Left ventricle myocardium inferior (tissue), 1 donor: ENCODE measurements around the gene OLAH. TPM values are rescaled to one million over a fixed set of nuclear protein-coding genes. Genes with fewer than 3 reads are reported as not detected.

Experiments
- DNase-seq: peaks from one replicate; pipeline ENCODE4 v3.0.0-alpha.2; 2020
- H3K27ac ChIP-seq: fragments of 200-600 bp; replicated peaks from 2 replicates; pipeline ENCODE4 v1.8.0; 2021
- H3K27me3 ChIP-seq: fragments of 200-600 bp; 2 replicates; pipeline ENCODE4 v1.8.0; 2021; ENCODE audit warnings: low read depth
- H3K36me3 ChIP-seq: fragments of 200-600 bp; 2 replicates; pipeline ENCODE4 v1.8.0; 2021
- H3K4me1 ChIP-seq: fragments of 200-600 bp; 2 replicates; pipeline ENCODE4 v1.8.0; 2021
- H3K4me3 ChIP-seq: fragments of 200-600 bp; 2 replicates; pipeline ENCODE4 v1.8.0; 2021; ENCODE audit warnings: mild to moderate bottlenecking, moderate library complexity
- H3K9me3 ChIP-seq: fragments of 200-600 bp; replicated peaks from 2 replicates; pipeline ENCODE4 v1.8.0; 2021
- intact Hi-C: fragments of 100-400 bp; cut with micrococcal nuclease; formaldehyde crosslinking; loops from one replicate; pipeline ENCODE4 v1.11.0; 2022
- total RNA-seq: library from RNA; stranded (reverse); fragmentation: NEBNext Ultra II Directional; extraction: Animal tissue kit (Norgen Biotek cat#: 25700); gene quantifications from one replicate; pipeline ENCODE4 v1.2.1, GENCODE V29; 2021
- TF ChIP-seq, protein P1 (sequence below): fragments of 200-600 bp; IDR thresholded peaks from 2 replicates; pipeline ENCODE4 v1.8.0; 2021; ENCODE audit warnings: antibody characterized with exemption, mild to moderate bottlenecking, borderline replicate concordance
- donor health status: DM: no; HTN: yes; CAD: no; lungs with severe emphysema.

Gene OLAH
- total RNA-seq, 1 donor from 2014 or later, result not detected

DNA sequence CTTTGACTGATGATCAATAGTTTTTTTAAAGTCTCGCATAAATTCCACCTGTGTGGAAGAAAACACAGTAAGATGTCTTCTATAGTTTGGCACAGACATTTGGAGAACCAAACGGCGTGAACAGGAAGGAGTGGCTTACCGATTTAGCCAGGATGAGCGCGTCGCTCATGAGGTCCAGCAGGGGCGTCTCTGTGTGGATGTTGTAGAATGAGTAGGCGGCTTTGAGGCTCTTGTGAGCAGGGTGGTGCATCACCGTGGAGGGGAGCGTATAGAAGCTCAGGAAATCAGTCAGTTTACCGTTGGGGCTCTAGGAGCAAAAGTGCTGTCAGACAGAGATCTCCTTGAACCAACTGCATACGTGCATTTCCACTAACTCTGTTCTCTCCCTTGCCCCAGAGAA is 68.9 kb downstream of the OLAH start:
- Histone ChIP-seq H3K27me3 (no peaks in the 10 kb centered on the region), H3K4me1 (no peaks in the 10 kb centered on the region), H3K4me3 (no peak overlapping the region), H3K9me3 (peaks cover 11% of the 10 kb centered on the region), H3K27ac (no peak overlapping the region), H3K36me3 (peaks cover 88% of the 10 kb centered on the region)
- TF ChIP-seq, protein P1, sequence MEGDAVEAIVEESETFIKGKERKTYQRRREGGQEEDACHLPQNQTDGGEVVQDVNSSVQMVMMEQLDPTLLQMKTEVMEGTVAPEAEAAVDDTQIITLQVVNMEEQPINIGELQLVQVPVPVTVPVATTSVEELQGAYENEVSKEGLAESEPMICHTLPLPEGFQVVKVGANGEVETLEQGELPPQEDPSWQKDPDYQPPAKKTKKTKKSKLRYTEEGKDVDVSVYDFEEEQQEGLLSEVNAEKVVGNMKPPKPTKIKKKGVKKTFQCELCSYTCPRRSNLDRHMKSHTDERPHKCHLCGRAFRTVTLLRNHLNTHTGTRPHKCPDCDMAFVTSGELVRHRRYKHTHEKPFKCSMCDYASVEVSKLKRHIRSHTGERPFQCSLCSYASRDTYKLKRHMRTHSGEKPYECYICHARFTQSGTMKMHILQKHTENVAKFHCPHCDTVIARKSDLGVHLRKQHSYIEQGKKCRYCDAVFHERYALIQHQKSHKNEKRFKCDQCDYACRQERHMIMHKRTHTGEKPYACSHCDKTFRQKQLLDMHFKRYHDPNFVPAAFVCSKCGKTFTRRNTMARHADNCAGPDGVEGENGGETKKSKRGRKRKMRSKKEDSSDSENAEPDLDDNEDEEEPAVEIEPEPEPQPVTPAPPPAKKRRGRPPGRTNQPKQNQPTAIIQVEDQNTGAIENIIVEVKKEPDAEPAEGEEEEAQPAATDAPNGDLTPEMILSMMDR, result no peak
- DNase-seq, result no peak
- intact Hi-C loops, result no loop called here

DNA sequence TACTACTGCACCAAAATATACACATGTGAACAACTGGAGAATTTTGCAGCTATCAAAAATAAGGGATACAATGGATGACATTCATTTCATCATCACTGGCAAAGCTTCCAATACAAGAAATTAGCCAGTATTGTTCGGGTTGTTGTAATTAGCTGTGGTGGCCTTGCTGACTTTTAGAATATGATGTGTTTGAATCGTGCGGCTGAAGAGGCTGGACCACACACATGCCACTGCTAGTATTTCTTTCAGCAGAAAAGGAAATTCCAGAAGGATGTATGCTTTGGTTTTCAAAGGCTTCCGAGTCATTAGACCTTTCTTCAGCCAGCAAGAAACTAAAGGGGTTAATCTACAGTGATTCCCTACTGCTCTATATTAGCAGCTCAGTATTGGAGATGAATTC is 70.0 kb downstream of the OLAH start:
- intact Hi-C loops, result no loop called here
- H3K27ac ChIP-seq, result no peak overlapping the region
- H3K27me3 ChIP-seq, result no peaks in the 10 kb centered on the region
- no peak overlapping the region for H3K4me3 ChIP-seq
- DNase-seq, result no peak
- TF ChIP-seq, protein P1, result no peak
- H3K4me1 ChIP-seq, result no peaks in the 10 kb centered on the region
- H3K36me3 ChIP-seq, result peaks cover 88% of the 10 kb centered on the region
- peaks cover 11% of the 10 kb centered on the region for H3K9me3 ChIP-seq

DNA sequence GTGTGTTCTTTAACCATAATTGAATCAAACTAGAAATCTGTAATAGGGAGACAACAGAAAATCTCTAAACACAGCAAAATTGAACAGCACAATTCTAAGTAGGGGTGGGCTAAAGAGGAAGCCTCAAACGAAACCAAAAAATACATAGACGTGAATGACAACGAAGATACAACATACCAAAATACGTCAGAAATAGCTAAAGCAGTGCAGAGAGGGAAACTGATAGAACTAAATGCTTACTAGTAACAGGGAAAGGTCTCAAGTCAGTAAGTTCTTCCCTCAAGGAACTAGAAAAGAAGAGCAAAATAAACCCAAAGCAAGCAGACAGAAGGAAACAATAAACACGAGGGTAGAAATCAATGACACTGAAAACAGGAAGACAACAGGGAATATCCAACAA is 72.5 kb downstream of the OLAH start:
- Histone ChIP-seq H3K36me3 (peaks cover 86% of the 10 kb centered on the region), H3K27ac (no peak overlapping the region), H3K27me3 (no peaks in the 10 kb centered on the region), H3K4me1 (no peaks in the 10 kb centered on the region), H3K9me3 (peaks cover 11% of the 10 kb centered on the region), H3K4me3 (no peak overlapping the region)
- intact Hi-C loops, result no loop called here
- no peak for DNase-seq
- TF ChIP-seq, protein P1, result no peak

DNA sequence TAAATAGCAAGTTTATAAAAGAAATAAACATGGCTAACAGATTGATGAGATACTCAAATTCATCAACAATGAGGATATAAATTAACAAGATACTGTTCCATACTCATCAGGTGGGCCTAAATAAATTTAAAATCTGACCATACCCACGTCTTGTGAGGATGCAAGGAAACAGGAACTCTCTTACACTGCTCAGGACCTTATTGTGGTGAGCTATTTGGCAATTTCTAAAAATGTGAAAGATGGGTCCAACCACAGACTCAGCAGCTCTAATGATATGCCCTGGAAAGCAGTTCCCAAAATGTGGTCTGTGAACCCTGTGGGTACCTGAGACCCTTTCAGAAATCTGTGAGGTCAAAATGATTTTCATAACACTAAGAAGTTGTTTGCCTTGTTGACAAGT is 74.9 kb downstream of the OLAH start:
- Histone ChIP-seq H3K27me3 (no peaks in the 10 kb centered on the region), H3K4me1 (no peaks in the 10 kb centered on the region), H3K27ac (no peak overlapping the region), H3K4me3 (no peak overlapping the region), H3K9me3 (peaks cover 11% of the 10 kb centered on the region), H3K36me3 (peaks cover 82% of the 10 kb centered on the region)
- TF ChIP-seq, protein P1, result no peak
- DNase-seq, result no peak
- intact Hi-C loops, result no loop called here

DNA sequence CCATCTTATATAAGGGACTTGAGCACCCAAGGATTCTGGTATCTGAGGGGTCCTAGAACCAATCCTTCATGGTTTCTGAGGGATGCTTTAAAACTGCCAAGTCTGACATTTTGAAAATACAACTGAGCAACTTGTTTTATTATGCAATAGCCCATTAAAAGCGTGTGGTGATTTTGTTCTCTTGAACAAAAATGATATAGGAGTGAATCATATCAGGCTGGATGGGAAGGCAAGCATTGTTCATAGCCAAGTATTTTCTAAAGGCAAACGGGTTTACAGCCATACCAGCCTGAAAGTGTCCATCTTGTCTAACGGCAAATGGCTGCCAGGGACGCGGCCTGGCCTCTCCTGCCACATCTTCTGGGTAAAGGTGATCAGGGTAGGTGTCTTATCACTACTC is 76.8 kb downstream of the OLAH start:
- no peaks in the 10 kb centered on the region for H3K4me1 ChIP-seq
- H3K36me3 ChIP-seq, result peaks cover 86% of the 10 kb centered on the region
- intact Hi-C loops, result no loop called here
- H3K4me3 ChIP-seq, result no peak overlapping the region
- peaks cover 11% of the 10 kb centered on the region for H3K9me3 ChIP-seq
- H3K27ac ChIP-seq, result no peak overlapping the region
- H3K27me3 ChIP-seq, result no peaks in the 10 kb centered on the region
- TF ChIP-seq, protein P1, result no peak
- DNase-seq, result no peak

DNA sequence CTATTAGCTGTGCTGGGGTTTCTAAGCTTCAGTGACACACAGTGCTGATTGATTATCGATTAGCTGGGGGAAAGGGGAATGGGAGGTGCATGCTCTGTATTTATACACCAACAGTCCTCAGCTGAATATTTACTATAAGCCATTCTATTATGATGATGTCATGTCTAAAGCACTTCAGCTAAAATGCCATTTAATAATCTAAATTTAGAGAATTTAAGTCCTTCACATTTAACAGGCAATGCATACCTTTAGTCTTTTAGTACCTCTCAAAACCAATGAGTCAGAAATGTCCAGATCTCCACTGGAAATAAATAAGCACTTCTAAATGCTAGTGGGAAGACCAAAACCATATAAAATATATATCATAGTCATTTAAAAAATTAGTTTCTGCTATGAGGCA is 78.0 kb downstream of the OLAH start:
- no peak for DNase-seq
- Histone ChIP-seq H3K27ac (no peak overlapping the region), H3K4me3 (no peak overlapping the region), H3K9me3 (peaks cover 4% of the 10 kb centered on the region), H3K4me1 (no peaks in the 10 kb centered on the region), H3K36me3 (peaks cover 85% of the 10 kb centered on the region), H3K27me3 (no peaks in the 10 kb centered on the region)
- TF ChIP-seq, protein P1, result no peak
- intact Hi-C loops, result no loop called here
